ENCODE data around the gene TAF10. TPM values are rescaled to one million over a fixed set of nuclear protein-coding genes. Genes with fewer than 3 reads are reported as not detected.

TAF10 gene
- total RNA-seq, 2 donors from 2014 or later: 115 to 215 TPM

GRCh38 chr11:6656584-6656915 is 44.5 kb upstream of the TAF10 start:
- no peak overlapping the region for H3K27ac ChIP-seq
- ATAC-seq (no peak), DNase-seq (no peak)
- H3K4me3 ChIP-seq: no peak overlapping the region
- H3K27me3 ChIP-seq: no peaks in the 10 kb centered on the region
- H3K9me3 ChIP-seq: no peaks in the 10 kb centered on the region
- WGBS, 2 donors: 67 to 77% methylated on average over 4 of the region's 4 CpGs
- TF ChIP-seq POLR2A (IDR thresholded peaks at IDR 0.05) (no peak), CTCF (IDR thresholded peaks at IDR 0.05) (no peak)
- intact Hi-C loops (cut with DNase I): no loop called here
- H3K4me1 ChIP-seq: peaks cover 12% of the 10 kb centered on the region
- H3K36me3 ChIP-seq (replicated peaks in 1 of 2; ENCODE audit: insufficient read depth in 1 of 2, low read depth in 2 of 2): no peaks in the 10 kb centered on the region

GRCh38 chr11:6655790-6656583 is 44.0 kb upstream of the TAF10 start, which contains the start of gene DCHS1:
TSS of gene DCHS1 (minus strand) at chr11:6655809. CDS start at chr11:6641613, 14,196 bp downstream.
- ATAC-seq (no peak), DNase-seq (no peak)
- Histone ChIP-seq H3K4me1 (peaks cover 12% of the 10 kb centered on the region), H3K4me3 (no peak within 1 kb of the TSS), H3K27me3 (no peaks in the 10 kb centered on the region), H3K36me3 (replicated peaks in 1 of 2; ENCODE audit: insufficient read depth in 1 of 2, low read depth in 2 of 2) (no peaks in the 10 kb centered on the region), H3K27ac (peak within 1 kb of the TSS in 3 of 4 donors; percentile 13 to 36 (median 30)), H3K9me3 (no peaks in the 10 kb centered on the region)
- intact Hi-C loops (cut with DNase I): no loop called here
- 31 to 34% methylated on average over 27 to 30 of the region's 56 CpGs for WGBS, 2 donors
- TF ChIP-seq CTCF (IDR thresholded peaks at IDR 0.05) (no peak), POLR2A (IDR thresholded peaks at IDR 0.05) (no peak)

- intact Hi-C loops (cut with DNase I): no loop called here
- ATAC-seq (peak; percentile 56), DNase-seq (peak in 1 of 4 donors; percentile 20)
- H3K36me3 ChIP-seq (replicated peaks in 1 of 2; ENCODE audit: insufficient read depth in 1 of 2, low read depth in 2 of 2): no peaks in the 10 kb centered on the region
- TF ChIP-seq CTCF (IDR thresholded peaks at IDR 0.05) (no peak), POLR2A (IDR thresholded peaks at IDR 0.05) (peak in 1 of 3 donors; percentile 17)
- no peak overlapping the region for H3K4me3 ChIP-seq
- peaks cover 12% of the 10 kb centered on the region for H3K4me1 ChIP-seq
- WGBS, 2 donors: 8 to 17% methylated on average over 24 to 78 of the region's 84 CpGs
- peak overlapping the region in 3 of 4 donors; percentile 13 to 36 (median 30) for H3K27ac ChIP-seq
- no peaks in the 10 kb centered on the region for H3K27me3 ChIP-seq
- H3K9me3 ChIP-seq: no peaks in the 10 kb centered on the region
Observed at GRCh38 chr11:6655020-6655789, 43.2 kb upstream of the TAF10 start.

- intact Hi-C loops (cut with DNase I): no loop called here
- TF ChIP-seq CTCF (IDR thresholded peaks at IDR 0.05) (no peak), POLR2A (IDR thresholded peaks at IDR 0.05) (no peak)
- H3K4me1 ChIP-seq: peaks cover 12% of the 10 kb centered on the region
- WGBS, 2 donors: 44 to 52% methylated on average over 7 to 9 of the region's 9 CpGs
- no peaks in the 10 kb centered on the region for H3K36me3 ChIP-seq (replicated peaks in 1 of 2; ENCODE audit: insufficient read depth in 1 of 2, low read depth in 2 of 2)
- DNase-seq: peak; percentile 51 to 67 (median 62)
- peak overlapping the region in 3 of 4 donors; percentile 13 to 36 (median 30) for H3K27ac ChIP-seq
- H3K4me3 ChIP-seq: no peak overlapping the region
- ATAC-seq: peak; percentile 83
- H3K9me3 ChIP-seq: no peaks in the 10 kb centered on the region
- no peaks in the 10 kb centered on the region for H3K27me3 ChIP-seq
Observed at GRCh38 chr11:6654281-6655019, 42.4 kb upstream of the TAF10 start.
